Right lobe of liver (tissue), 6 donors: Measurements from ENCODE around the gene FKRP. TPM values are rescaled to one million over a fixed set of nuclear protein-coding genes. Genes with fewer than 3 reads are reported as not detected.

Experiments used
- ATAC-seq, 4 donors: fragments of 200-7000 bp; cut with Tn5 transposase; one replicate each; pipeline ENCODE4 v1.9.1; 2020; ENCODE audit warnings: mild to moderate bottlenecking in 4 of 4, moderate library complexity in 4 of 4
- DNase-seq, 3 donors: peaks; one replicate each; pipeline ENCODE4 v3.0.0-alpha.2; 2020
- H3K27ac ChIP-seq, 3 donors: fragments of 200-600 bp; one replicate each; pipeline ENCODE4 v1.8.0; 2022
- H3K27me3 ChIP-seq, 2 donors: fragments of 200-600 bp; one replicate each; pipeline ENCODE4 v1.8.0; 2022
- H3K36me3 ChIP-seq, 4 donors: fragments of 200-600 bp; sonication (generic) in 1 of 4; one replicate each; pipeline versions ENCODE4 v1.5.1 to v1.8.0; 2017 to 2022; ENCODE audit warnings: control low read depth in 1 of 4
- H3K4me1 ChIP-seq, 4 donors: fragments of 200-600 bp; sonication (generic) in 1 of 4; one replicate each; pipeline versions ENCODE4 v1.5.1 to v1.8.0; 2017 to 2022; ENCODE audit warnings: control low read depth in 1 of 4
- H3K4me3 ChIP-seq, 3 donors: fragments of 200-600 bp; one replicate each; pipeline ENCODE4 v1.8.0; 2022
- H3K9me3 ChIP-seq, 4 donors: fragments of 200-600 bp; sonication (generic) in 1 of 4; one replicate each; pipeline versions ENCODE4 v1.5.1 to v1.8.0; 2017 to 2022; ENCODE audit warnings: control low read depth in 1 of 4
- POLR2A ChIP-seq: fragments of 450-650 bp; IDR thresholded peaks from one replicate; pipeline ENCODE4 v1.6.1; 2017; ENCODE audit warnings: antibody characterized with exemption, mild to moderate bottlenecking
- WGBS: methylation state at CpG from one replicate; pipeline ENCODE4 v1.1.6; 2018; ENCODE audit warnings: low coverage, low lambda C conversion rate; ENCODE audit not compliant: insufficient coverage; ENCODE audit errors: missing lambda C conversion rate; 5-methylcytosine and 5-hydroxymethylcytosine counted together
- intact Hi-C, 2 donors: fragments of 100-400 bp; cut with DNase I; formaldehyde crosslinking; loops; one replicate each; pipeline versions ENCODE4 v1.11.2 to v1.14.1; 2022
- total RNA-seq, 6 experiments: library from RNA; depleted of rRNA in 2 of 6; stranded (reverse); fragments of >200 nt in 2 of 6; fragmentation: NEBNext Ultra II Directional in 3 of 6; extraction: Animal tissue kit (Norgen Biotek cat#: 25700) in 3 of 6; gene quantifications; one replicate each; pipeline versions ENCODE4 v1.1.0 to v1.2.4, GENCODE V29; 2016 to 2023
- TF ChIP-seq, protein P1 (sequence below), 4 donors: fragments of 200-600 bp in 3 of 4; fragments of 450-650 bp in 1 of 4; IDR thresholded peaks; one replicate each; pipeline versions ENCODE4 v1.5.1 to v1.8.0; 2016 to 2022; ENCODE audit warnings: antibody characterized with exemption in 4 of 4, mild to moderate bottlenecking in 2 of 4
- donor health status: DM: no; HTN: yes; CAD: no.
- donor health status: DM: no; HTN: no; CAD: no.
- donor health status: DM: no; HTN: no; CAD: no.
- donor health status: DM: no; HTN: yes; CAD: no.
- donor health status: DM: no; HTN: yes; CAD: no.

Gene FKRP
- total RNA-seq, 6 experiments from 2014 or later: 5.8 to 9.5 (median 7.4) TPM

DNA sequence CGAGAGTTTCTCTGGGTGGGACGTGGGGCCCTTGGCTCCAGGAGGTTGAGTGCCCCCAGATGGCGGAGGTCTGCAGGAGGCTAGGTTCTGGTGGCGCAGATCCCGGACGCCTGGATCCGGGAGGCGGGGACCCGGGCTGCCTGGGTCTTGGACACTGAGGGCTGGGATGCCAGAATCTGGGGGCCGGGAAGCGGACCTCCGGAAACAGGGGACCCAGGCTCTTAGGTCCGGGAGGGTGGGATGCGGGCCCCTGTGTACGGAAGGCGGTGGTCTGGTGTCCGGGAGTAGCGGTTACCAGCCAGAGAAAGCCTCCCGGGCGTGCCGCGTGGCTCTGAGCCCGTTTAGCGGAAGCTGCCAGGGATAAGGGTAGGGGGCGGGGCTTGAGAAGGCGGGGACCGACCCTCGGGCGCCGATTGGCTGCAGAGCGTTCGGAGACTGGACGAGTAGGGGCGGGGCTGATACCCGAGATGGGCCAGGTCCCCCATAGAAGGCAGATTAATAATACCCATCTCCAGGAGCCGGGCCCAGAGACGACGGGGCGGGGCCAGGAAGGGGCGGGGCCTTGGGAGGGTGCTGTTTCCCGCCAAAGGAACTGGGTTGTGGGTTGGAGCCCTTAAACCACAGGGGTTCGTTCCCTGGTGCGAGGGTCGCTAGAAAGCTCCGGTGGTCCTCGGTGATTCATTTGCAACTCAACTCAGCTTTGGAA lies 42.6 kb downstream of the FKRP start, which contains the start of gene SLC1A5:
Gene SLC1A5 (minus strand): TSS at position 333 of the 706 bp plus-strand sequence. CDS start 629 bp downstream, outside the sequence.
- peaks cover 0 to 14% (median 0%) of the 10 kb centered on the region in 4 donors for H3K4me1 ChIP-seq
- no peaks in the 10 kb centered on the region for H3K36me3 ChIP-seq
- no peaks in the 10 kb centered on the region for H3K27me3 ChIP-seq
- ATAC-seq (peak; percentile 88 to 92 (median 90)), DNase-seq (peak; percentile 90 to 95 (median 91))
- H3K9me3 ChIP-seq: no peaks in the 10 kb centered on the region
- TF ChIP-seq, protein P1, sequence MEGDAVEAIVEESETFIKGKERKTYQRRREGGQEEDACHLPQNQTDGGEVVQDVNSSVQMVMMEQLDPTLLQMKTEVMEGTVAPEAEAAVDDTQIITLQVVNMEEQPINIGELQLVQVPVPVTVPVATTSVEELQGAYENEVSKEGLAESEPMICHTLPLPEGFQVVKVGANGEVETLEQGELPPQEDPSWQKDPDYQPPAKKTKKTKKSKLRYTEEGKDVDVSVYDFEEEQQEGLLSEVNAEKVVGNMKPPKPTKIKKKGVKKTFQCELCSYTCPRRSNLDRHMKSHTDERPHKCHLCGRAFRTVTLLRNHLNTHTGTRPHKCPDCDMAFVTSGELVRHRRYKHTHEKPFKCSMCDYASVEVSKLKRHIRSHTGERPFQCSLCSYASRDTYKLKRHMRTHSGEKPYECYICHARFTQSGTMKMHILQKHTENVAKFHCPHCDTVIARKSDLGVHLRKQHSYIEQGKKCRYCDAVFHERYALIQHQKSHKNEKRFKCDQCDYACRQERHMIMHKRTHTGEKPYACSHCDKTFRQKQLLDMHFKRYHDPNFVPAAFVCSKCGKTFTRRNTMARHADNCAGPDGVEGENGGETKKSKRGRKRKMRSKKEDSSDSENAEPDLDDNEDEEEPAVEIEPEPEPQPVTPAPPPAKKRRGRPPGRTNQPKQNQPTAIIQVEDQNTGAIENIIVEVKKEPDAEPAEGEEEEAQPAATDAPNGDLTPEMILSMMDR (IDR thresholded peaks at IDR 0.05): no peak
- peak; percentile 97 for TF ChIP-seq POLR2A
- WGBS: 0% methylated on average over 18 of the region's 46 CpGs
- intact Hi-C loops: no loop called here
- peak within 1 kb of the TSS; percentile 62 to 83 (median 71) for H3K27ac ChIP-seq
- peak within 1 kb of the TSS; percentile 53 to 54 (median 54) for H3K4me3 ChIP-seq

DNA sequence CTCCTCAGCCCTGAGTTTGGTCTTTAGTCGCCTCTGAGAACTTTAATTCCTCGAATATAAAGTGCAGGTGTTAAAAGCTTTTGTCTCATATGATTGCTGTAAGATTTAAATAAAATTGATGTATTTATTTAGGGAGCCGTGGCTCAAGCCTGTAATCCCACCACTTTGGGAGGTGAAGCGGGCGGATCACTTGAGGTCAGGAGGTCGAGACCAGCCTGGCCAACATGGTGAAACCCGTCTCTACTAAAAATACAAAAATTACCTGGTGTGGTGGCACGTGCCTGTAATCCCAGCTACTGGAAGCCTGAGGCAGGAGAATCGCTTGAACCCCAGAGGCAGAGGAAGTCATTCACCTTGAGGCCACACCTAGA lies 43.1 kb downstream of the FKRP start:
- TF ChIP-seq, protein P1 (IDR thresholded peaks at IDR 0.05): no peak
- no peak for TF ChIP-seq POLR2A
- Histone ChIP-seq H3K4me3 (no peak overlapping the region), H3K27ac (no peak overlapping the region), H3K36me3 (no peaks in the 10 kb centered on the region), H3K4me1 (peaks cover 0 to 14% (median 0%) of the 10 kb centered on the region in 4 donors), H3K27me3 (no peaks in the 10 kb centered on the region), H3K9me3 (no peaks in the 10 kb centered on the region)
- intact Hi-C loops: no loop called here
- 71% methylated on average over 8 of the region's 9 CpGs for WGBS
- DNase-seq (no peak), ATAC-seq (no peak)

DNA sequence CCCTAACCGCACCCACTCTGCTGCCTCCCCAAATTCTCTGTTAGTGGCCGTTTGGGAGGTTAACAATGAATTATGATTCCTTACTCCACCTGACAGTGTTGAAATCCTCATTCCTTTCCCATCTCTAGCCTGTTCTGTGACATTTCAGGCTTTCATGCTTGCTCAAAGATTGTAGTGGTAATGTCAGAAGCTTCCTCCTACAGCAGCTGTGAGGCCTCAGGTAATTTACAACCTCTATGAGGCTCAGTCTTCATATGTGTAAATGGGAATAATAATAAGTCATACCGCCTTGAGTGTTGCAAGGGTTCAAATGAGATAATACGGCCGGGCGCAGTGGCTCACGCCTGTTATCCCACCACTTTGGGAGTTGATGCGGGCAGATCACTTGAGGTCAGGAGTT lies 43.5 kb downstream of the FKRP start:
- Histone ChIP-seq H3K27me3 (no peaks in the 10 kb centered on the region), H3K9me3 (no peaks in the 10 kb centered on the region), H3K27ac (no peak overlapping the region), H3K4me1 (peaks cover 0 to 14% (median 0%) of the 10 kb centered on the region in 4 donors), H3K4me3 (no peak overlapping the region), H3K36me3 (no peaks in the 10 kb centered on the region)
- no peak for ATAC-seq
- DNase-seq: no peak
- intact Hi-C loops: no loop called here
- no peak for TF ChIP-seq POLR2A
- TF ChIP-seq, protein P1 (IDR thresholded peaks at IDR 0.05): no peak
- WGBS: 77% methylated on average over 7 of the region's 8 CpGs

DNA sequence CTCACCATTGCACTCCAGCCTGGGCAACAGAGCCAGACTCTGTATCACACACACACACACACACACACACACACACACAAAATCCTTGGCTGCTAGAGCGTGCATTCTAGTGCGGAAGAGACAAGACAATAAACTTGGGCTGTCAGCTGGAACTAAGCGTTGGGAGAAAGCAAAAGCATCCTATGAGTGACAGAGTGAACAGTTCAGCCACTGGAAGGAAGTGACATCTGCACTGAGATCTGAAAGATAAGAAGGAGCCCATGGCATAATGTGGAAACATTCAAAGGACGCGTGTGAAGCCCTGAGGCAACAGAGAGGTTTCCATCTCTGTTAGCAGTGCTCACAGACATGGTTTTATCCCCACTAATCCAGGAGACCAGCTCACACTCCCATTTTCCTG lies 46.1 kb downstream of the FKRP start:
- H3K36me3 ChIP-seq: no peaks in the 10 kb centered on the region
- WGBS: 54% methylated on average over 5 of the region's 5 CpGs
- H3K27me3 ChIP-seq: no peaks in the 10 kb centered on the region
- intact Hi-C loops: no loop called here
- ATAC-seq: no peak
- peaks cover 0 to 11% (median 0%) of the 10 kb centered on the region in 4 donors for H3K4me1 ChIP-seq
- H3K9me3 ChIP-seq: no peaks in the 10 kb centered on the region
- DNase-seq: no peak
- H3K4me3 ChIP-seq: no peak overlapping the region
- no peak for TF ChIP-seq POLR2A
- TF ChIP-seq, protein P1 (IDR thresholded peaks at IDR 0.05): no peak
- H3K27ac ChIP-seq: no peak overlapping the region
